Sigmoid colon (tissue), 4 donors: ENCODE measurements around the gene RSBN1L.

ENCODE experiments used
- EP300 ChIP-seq, 4 donors: sonication (generic); formaldehyde crosslinking; IDR thresholded peaks; one replicate each; pipeline ENCODE4 v1.6.1; 2017; ENCODE audit warnings: antibody characterized with exemption in 4 of 4
- POLR2AphosphoS5 ChIP-seq, 4 donors: sonication (generic); formaldehyde crosslinking; IDR thresholded peaks; one replicate each; pipeline ENCODE4 v1.6.1; 2017; ENCODE audit warnings: antibody characterized with exemption in 4 of 4
- TF ChIP-seq, protein P1 (sequence below), 4 experiments: fragments of 450-650 bp in 3 of 4; fragments of 200-600 bp in 1 of 4; IDR thresholded peaks; one replicate each; pipeline ENCODE4 v1.5.1; 2016 to 2019; ENCODE audit warnings: antibody characterized with exemption in 4 of 4, mild to moderate bottlenecking in 3 of 4, moderate library complexity in 2 of 4

DNA sequence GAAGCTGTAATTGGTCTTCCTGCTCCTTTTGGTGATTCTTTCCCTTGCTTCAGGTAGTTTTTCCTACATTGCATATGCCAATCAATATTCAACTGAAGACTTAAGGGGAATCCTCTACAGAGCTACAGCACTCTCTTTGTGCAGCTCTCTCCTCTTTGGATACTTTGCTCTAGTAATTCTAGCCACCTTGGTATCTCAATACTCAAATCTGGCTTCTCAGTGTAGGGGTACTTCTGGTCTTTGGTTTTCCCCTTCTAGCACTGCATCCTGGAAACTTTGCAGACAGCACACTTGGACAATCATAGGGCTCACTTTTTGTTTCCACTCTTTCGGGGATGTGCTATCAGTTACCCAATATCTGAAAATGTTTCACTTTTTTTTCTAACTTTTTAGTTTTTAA is 112.3 kb downstream of the RSBN1L start:
- TF ChIP-seq, protein P1, sequence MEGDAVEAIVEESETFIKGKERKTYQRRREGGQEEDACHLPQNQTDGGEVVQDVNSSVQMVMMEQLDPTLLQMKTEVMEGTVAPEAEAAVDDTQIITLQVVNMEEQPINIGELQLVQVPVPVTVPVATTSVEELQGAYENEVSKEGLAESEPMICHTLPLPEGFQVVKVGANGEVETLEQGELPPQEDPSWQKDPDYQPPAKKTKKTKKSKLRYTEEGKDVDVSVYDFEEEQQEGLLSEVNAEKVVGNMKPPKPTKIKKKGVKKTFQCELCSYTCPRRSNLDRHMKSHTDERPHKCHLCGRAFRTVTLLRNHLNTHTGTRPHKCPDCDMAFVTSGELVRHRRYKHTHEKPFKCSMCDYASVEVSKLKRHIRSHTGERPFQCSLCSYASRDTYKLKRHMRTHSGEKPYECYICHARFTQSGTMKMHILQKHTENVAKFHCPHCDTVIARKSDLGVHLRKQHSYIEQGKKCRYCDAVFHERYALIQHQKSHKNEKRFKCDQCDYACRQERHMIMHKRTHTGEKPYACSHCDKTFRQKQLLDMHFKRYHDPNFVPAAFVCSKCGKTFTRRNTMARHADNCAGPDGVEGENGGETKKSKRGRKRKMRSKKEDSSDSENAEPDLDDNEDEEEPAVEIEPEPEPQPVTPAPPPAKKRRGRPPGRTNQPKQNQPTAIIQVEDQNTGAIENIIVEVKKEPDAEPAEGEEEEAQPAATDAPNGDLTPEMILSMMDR (IDR thresholded peaks at IDR 0.05) = no peak
- TF ChIP-seq POLR2AphosphoS5 (IDR thresholded peaks at IDR 0.05) (no peak), EP300 (IDR thresholded peaks at IDR 0.05) (no peak)
